ES-I3 (cell line): ENCODE measurements around the gene HERPUD1.

Experiments
- H3K36me3 ChIP-seq: 2 replicates; pipeline ENCODE4 v1.6.1; 2013; ENCODE audit warnings: mild to moderate bottlenecking, low read length, control low read depth, moderate library complexity; ENCODE audit not compliant: insufficient read depth
- H3K4me1 ChIP-seq: 2 replicates; pipeline ENCODE4 v1.6.1; 2013; ENCODE audit warnings: mild to moderate bottlenecking, control low read depth, low read length; ENCODE audit not compliant: insufficient read depth
- H3K9ac ChIP-seq: 2 replicates; pipeline ENCODE4 v1.6.1; 2013; ENCODE audit warnings: low read depth, mild to moderate bottlenecking, low read length, moderate library complexity
- H3K9me3 ChIP-seq: 2 replicates; pipeline ENCODE4 v1.6.1; 2013; ENCODE audit warnings: mild to moderate bottlenecking, low read length, moderate library complexity; ENCODE audit not compliant: control insufficient read depth, insufficient read depth

HERPUD1 gene

GRCh38 chr16:56950455-56950854, 18.5 kb downstream of the HERPUD1 start:
- H3K9ac ChIP-seq = no peak overlapping the region
- no peaks in the 10 kb centered on the region for H3K9me3 ChIP-seq
- H3K36me3 ChIP-seq = no peaks in the 10 kb centered on the region
- no peaks in the 10 kb centered on the region for H3K4me1 ChIP-seq

GRCh38 chr16:56950881-56951771, 19.2 kb downstream of the HERPUD1 start:
- Histone ChIP-seq H3K36me3 (no peaks in the 10 kb centered on the region), H3K4me1 (no peaks in the 10 kb centered on the region), H3K9me3 (no peaks in the 10 kb centered on the region), H3K9ac (no peak overlapping the region)

GRCh38 chr16:56953006-56953405, 21.1 kb downstream of the HERPUD1 start:
- Histone ChIP-seq H3K4me1 (no peaks in the 10 kb centered on the region), H3K36me3 (no peaks in the 10 kb centered on the region), H3K9ac (no peak overlapping the region), H3K9me3 (no peaks in the 10 kb centered on the region)

GRCh38 chr16:56956076-56956475, 24.1 kb downstream of the HERPUD1 start:
- Histone ChIP-seq H3K9me3 (no peaks in the 10 kb centered on the region), H3K9ac (no peak overlapping the region), H3K4me1 (no peaks in the 10 kb centered on the region), H3K36me3 (no peaks in the 10 kb centered on the region)

- H3K9ac ChIP-seq = no peak overlapping the region
- H3K4me1 ChIP-seq = no peaks in the 10 kb centered on the region
- no peaks in the 10 kb centered on the region for H3K9me3 ChIP-seq
- no peaks in the 10 kb centered on the region for H3K36me3 ChIP-seq
Measured at GRCh38 chr16:56956756-56957155, 24.8 kb downstream of the HERPUD1 start.

GRCh38 chr16:56960681-56961281, 28.8 kb downstream of the HERPUD1 start:
- no peaks in the 10 kb centered on the region; the same call in 1 of the 2 replicates for H3K4me1 ChIP-seq
- H3K9ac ChIP-seq = no peak overlapping the region
- no peaks in the 10 kb centered on the region for H3K36me3 ChIP-seq
- no peaks in the 10 kb centered on the region for H3K9me3 ChIP-seq

- Histone ChIP-seq H3K9me3 (no peaks in the 10 kb centered on the region), H3K4me1 (no peaks in the 10 kb centered on the region; the same call in 1 of the 2 replicates), H3K36me3 (no peaks in the 10 kb centered on the region), H3K9ac (no peak overlapping the region)
Measured at GRCh38 chr16:56961386-56961785, 29.4 kb downstream of the HERPUD1 start.

- H3K4me1 ChIP-seq = no peaks in the 10 kb centered on the region; the same call in 1 of the 2 replicates
- H3K36me3 ChIP-seq = no peaks in the 10 kb centered on the region
- H3K9me3 ChIP-seq = no peaks in the 10 kb centered on the region
- no peak within 1 kb of the TSS for H3K9ac ChIP-seq
Measured at GRCh38 chr16:56961851-56962281, 29.9 kb downstream of the HERPUD1 start, which contains the start of gene CETP. TSS of gene CETP (plus strand) at chr16:56961950. CDS start at chr16:56961980, 30 bp downstream.

GRCh38 chr16:56964243-56965148, 32.6 kb downstream of the HERPUD1 start:
- H3K9ac ChIP-seq = peak overlapping the region; percentile 35; the same call in 1 of the 2 replicates
- no peaks in the 10 kb centered on the region for H3K9me3 ChIP-seq
- no peaks in the 10 kb centered on the region; the same call in 1 of the 2 replicates for H3K4me1 ChIP-seq
- no peaks in the 10 kb centered on the region for H3K36me3 ChIP-seq

- no peaks in the 10 kb centered on the region for H3K36me3 ChIP-seq
- H3K4me1 ChIP-seq = no peaks in the 10 kb centered on the region; the same call in 1 of the 2 replicates
- no peaks in the 10 kb centered on the region for H3K9me3 ChIP-seq
- H3K9ac ChIP-seq = no peak overlapping the region
Measured at GRCh38 chr16:56965149-56966092, 33.5 kb downstream of the HERPUD1 start.

- H3K36me3 ChIP-seq = no peaks in the 10 kb centered on the region
- H3K4me1 ChIP-seq = no peaks in the 10 kb centered on the region; the same call in 1 of the 2 replicates
- H3K9me3 ChIP-seq = no peaks in the 10 kb centered on the region
- H3K9ac ChIP-seq = no peak overlapping the region
Measured at GRCh38 chr16:56966093-56966475, 34.1 kb downstream of the HERPUD1 start.

GRCh38 chr16:56967733-56968132, 35.8 kb downstream of the HERPUD1 start:
- H3K9ac ChIP-seq = no peak overlapping the region
- no peaks in the 10 kb centered on the region for H3K9me3 ChIP-seq
- no peaks in the 10 kb centered on the region for H3K36me3 ChIP-seq
- no peaks in the 10 kb centered on the region for H3K4me1 ChIP-seq

- no peaks in the 10 kb centered on the region for H3K4me1 ChIP-seq
- H3K36me3 ChIP-seq = no peaks in the 10 kb centered on the region
- no peak overlapping the region for H3K9ac ChIP-seq
- no peaks in the 10 kb centered on the region for H3K9me3 ChIP-seq
Measured at GRCh38 chr16:56969769-56970168, 37.8 kb downstream of the HERPUD1 start.
